ENCODE results near the gene NACC2. TPM values are rescaled to one million over a fixed set of nuclear protein-coding genes. Genes with fewer than 3 reads are reported as not detected.

Gene NACC2
- total RNA-seq, 1 experiment from 2014 or later, result 62.0 TPM

DNA sequence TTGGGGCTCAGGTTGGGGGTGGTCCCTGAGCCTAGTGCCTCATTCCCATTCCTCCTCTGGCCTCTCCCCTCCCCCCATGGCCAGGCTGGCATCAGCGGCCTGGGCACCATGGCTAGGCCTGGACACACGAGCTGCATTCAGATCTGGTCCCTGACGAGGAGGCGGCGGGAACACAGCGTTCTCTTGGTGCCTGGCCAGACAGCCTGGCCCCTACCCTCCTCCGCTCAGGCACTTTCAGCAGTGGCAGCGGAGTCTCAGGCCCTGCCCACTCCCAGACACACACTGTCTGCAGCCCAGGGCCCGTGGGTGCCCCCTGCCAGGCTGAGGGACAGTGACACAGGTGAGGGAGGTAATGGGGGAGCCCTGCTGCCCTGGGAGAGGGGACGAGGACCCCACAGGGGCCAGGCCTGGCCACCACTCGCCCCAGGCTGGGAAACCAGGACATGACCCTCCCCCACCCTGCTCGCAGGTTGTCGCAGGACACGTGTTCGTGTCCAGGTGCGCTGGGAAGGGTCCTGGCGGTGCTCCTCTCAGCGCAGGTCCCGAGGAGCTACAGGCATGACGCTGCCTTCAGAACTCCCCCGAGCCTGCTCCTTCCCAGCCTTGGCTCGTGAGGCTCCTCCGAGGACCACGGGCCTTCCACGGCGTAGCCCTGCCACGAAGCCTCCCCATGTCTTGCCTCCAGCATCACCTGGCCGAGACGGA, 114.0 kb downstream of the NACC2 start:
- POLR2A ChIA-PET, result no interaction called here
- no peak overlapping the region for H3K4me3 ChIP-seq (ENCODE audit: low read depth in 2 of 2, low read length in 2 of 2)
- CTCF ChIA-PET, result interaction anchor here (0.6 kb wide), 1 partner anchor 437 kb away, joined by 7 read pairs; no protein-coding TSS in a partner anchor
- peaks cover 12% of the 10 kb centered on the region for H3K4me1 ChIP-seq (ENCODE audit: control insufficient read depth, insufficient read depth, low read length)
- H3K36me3 ChIP-seq (ENCODE audit: control insufficient read depth, insufficient read depth, low read length), result no peaks in the 10 kb centered on the region
- H3K9me3 ChIP-seq (ENCODE audit: control insufficient read depth, insufficient read depth, low read depth, low read length), result no peaks in the 10 kb centered on the region
- H3K27ac ChIP-seq (ENCODE audit: low read length), result no peak overlapping the region
- ATAC-seq, result no peak
- TF ChIP-seq, protein P1, sequence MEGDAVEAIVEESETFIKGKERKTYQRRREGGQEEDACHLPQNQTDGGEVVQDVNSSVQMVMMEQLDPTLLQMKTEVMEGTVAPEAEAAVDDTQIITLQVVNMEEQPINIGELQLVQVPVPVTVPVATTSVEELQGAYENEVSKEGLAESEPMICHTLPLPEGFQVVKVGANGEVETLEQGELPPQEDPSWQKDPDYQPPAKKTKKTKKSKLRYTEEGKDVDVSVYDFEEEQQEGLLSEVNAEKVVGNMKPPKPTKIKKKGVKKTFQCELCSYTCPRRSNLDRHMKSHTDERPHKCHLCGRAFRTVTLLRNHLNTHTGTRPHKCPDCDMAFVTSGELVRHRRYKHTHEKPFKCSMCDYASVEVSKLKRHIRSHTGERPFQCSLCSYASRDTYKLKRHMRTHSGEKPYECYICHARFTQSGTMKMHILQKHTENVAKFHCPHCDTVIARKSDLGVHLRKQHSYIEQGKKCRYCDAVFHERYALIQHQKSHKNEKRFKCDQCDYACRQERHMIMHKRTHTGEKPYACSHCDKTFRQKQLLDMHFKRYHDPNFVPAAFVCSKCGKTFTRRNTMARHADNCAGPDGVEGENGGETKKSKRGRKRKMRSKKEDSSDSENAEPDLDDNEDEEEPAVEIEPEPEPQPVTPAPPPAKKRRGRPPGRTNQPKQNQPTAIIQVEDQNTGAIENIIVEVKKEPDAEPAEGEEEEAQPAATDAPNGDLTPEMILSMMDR (IDR thresholded peaks at IDR 0.05), result no peak
- TF ChIP-seq POLR2AphosphoS5 (IDR thresholded peaks at IDR 0.05; ENCODE audit: low read depth, low read length) (no peak), SIN3A (IDR thresholded peaks at IDR 0.05; ENCODE audit: borderline replicate concordance, insufficient read depth, low read depth, low read length) (no peak), TCF7L2 (IDR thresholded peaks at IDR 0.05; ENCODE audit: low read depth, low read length) (no peak)
- TF ChIP-seq, protein P2, sequence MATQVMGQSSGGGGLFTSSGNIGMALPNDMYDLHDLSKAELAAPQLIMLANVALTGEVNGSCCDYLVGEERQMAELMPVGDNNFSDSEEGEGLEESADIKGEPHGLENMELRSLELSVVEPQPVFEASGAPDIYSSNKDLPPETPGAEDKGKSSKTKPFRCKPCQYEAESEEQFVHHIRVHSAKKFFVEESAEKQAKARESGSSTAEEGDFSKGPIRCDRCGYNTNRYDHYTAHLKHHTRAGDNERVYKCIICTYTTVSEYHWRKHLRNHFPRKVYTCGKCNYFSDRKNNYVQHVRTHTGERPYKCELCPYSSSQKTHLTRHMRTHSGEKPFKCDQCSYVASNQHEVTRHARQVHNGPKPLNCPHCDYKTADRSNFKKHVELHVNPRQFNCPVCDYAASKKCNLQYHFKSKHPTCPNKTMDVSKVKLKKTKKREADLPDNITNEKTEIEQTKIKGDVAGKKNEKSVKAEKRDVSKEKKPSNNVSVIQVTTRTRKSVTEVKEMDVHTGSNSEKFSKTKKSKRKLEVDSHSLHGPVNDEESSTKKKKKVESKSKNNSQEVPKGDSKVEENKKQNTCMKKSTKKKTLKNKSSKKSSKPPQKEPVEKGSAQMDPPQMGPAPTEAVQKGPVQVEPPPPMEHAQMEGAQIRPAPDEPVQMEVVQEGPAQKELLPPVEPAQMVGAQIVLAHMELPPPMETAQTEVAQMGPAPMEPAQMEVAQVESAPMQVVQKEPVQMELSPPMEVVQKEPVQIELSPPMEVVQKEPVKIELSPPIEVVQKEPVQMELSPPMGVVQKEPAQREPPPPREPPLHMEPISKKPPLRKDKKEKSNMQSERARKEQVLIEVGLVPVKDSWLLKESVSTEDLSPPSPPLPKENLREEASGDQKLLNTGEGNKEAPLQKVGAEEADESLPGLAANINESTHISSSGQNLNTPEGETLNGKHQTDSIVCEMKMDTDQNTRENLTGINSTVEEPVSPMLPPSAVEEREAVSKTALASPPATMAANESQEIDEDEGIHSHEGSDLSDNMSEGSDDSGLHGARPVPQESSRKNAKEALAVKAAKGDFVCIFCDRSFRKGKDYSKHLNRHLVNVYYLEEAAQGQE (IDR thresholded peaks at IDR 0.05; ENCODE audit: insufficient read depth in 1 of 2, low read depth in 2 of 2, low read length in 1 of 2), result no peak
- H3K27me3 ChIP-seq (ENCODE audit: control insufficient read depth, insufficient read depth, low read length), result no peaks in the 10 kb centered on the region
- intact Hi-C loops (cut with micrococcal nuclease; ENCODE audit: unreplicated experiment) (no loop called here), in situ Hi-C loops (cut with HindIII; ENCODE audit: low pct_unique_long_range_greater_than_20kb, low sequenced_read_pairs) (no loop called here)
- no TSS peak for BruUV-seq (replicated peaks)
- no peak for DNase-seq (ENCODE audit: low read depth, low spot score)

DNA sequence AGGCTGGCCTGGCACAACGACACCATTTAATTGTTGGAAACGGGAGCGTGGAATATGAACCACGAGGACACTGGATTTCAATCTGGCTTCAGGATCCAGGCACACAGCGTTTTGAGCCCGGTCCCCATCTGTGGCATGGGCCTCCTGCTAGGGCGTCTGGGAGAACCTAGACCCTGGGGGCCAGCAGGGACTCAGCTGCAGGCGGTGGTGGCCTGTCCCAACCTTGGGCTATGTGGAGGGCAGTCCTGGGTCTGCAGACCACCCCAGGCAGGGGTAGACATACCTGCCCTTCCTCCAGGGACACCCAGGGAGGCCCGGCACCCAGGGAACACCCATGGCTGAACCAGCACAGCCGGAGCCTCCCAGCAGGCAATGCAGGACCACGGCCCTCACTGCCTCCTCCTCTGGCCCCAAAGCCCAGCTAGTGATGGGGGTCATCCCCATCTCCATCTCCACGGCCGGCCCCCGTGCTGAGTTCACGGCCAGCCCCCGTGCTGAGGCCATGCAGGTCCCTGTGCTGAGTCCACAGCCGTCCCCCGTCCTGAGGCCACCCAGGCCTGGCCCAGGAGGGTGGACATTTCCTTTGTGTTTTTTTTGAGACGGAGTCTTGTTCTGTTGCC, 115.4 kb downstream of the NACC2 start:
- in situ Hi-C loops (cut with HindIII; ENCODE audit: low pct_unique_long_range_greater_than_20kb, low sequenced_read_pairs), result no loop called here
- ChIA-PET POLR2A (no interaction called here), CTCF (no interaction called here)
- H3K27ac ChIP-seq (ENCODE audit: low read length), result no peak overlapping the region
- intact Hi-C loops (cut with micrococcal nuclease; ENCODE audit: unreplicated experiment), result no loop called here
- TF ChIP-seq TCF7L2 (IDR thresholded peaks at IDR 0.05; ENCODE audit: low read depth, low read length) (no peak), POLR2AphosphoS5 (IDR thresholded peaks at IDR 0.05; ENCODE audit: low read depth, low read length) (no peak), SIN3A (IDR thresholded peaks at IDR 0.05; ENCODE audit: borderline replicate concordance, insufficient read depth, low read depth, low read length) (no peak)
- TF ChIP-seq, protein P1 (IDR thresholded peaks at IDR 0.05), result no peak
- TF ChIP-seq, protein P2 (IDR thresholded peaks at IDR 0.05; ENCODE audit: insufficient read depth in 1 of 2, low read depth in 2 of 2, low read length in 1 of 2), result no peak
- no peaks in the 10 kb centered on the region for H3K9me3 ChIP-seq (ENCODE audit: control insufficient read depth, insufficient read depth, low read depth, low read length)
- no peaks in the 10 kb centered on the region for H3K27me3 ChIP-seq (ENCODE audit: control insufficient read depth, insufficient read depth, low read length)
- H3K36me3 ChIP-seq (ENCODE audit: control insufficient read depth, insufficient read depth, low read length), result no peaks in the 10 kb centered on the region
- ATAC-seq (peak; percentile 14; the same call in 1 of the 2 replicates), DNase-seq (ENCODE audit: low read depth, low spot score) (no peak)
- no peak overlapping the region for H3K4me3 ChIP-seq (ENCODE audit: low read depth in 2 of 2, low read length in 2 of 2)
- BruUV-seq (replicated peaks), result no TSS peak
- H3K4me1 ChIP-seq (ENCODE audit: control insufficient read depth, insufficient read depth, low read length), result peaks cover 12% of the 10 kb centered on the region
